Activated CD8-positive, alpha-beta T cell treated with anti-CD3 and anti-CD28 coated beads, Interleukin-2, amount 10 ng/mL, durations not matched to agents 7 days and 5 days (primary cell): ENCODE measurements around the gene MGAT3. TPM values are rescaled to one million over a fixed set of nuclear protein-coding genes. Genes with fewer than 3 reads are reported as not detected.

Source experiments
- ATAC-seq: fragments of 150-1000 bp; cut with Tn5 transposase; one replicate; pipeline ENCODE4 v1.10.0; 2021; ENCODE audit warnings: moderate library complexity
- CTCF ChIA-PET: fragments of 350-600 bp; sonication (Branson Sonifier 250); formaldehyde crosslinking; loops from one replicate; lab custom pipeline; 2021; ENCODE audit warnings: antibody characterized with exemption; lab: Charles Lee
- POLR2A ChIA-PET: fragments of 350-600 bp; sonication (Branson Sonifier 250); formaldehyde crosslinking; loops from one replicate; lab custom pipeline; 2021; ENCODE audit warnings: antibody characterized with exemption; lab: Charles Lee
- DNase-seq: peaks from one replicate; pipeline ENCODE4 v3.0.0-alpha.2; 2020
- H3K27ac Mint-ChIP-seq: one replicate; pipeline ENCODE4 v1.8.0; 2021; ENCODE audit warnings: mild to moderate bottlenecking, mixed read lengths
- H3K27me3 Mint-ChIP-seq: one replicate; pipeline ENCODE4 v1.8.0; 2021; ENCODE audit warnings: low read depth, mixed read lengths
- H3K36me3 Mint-ChIP-seq: one replicate; pipeline ENCODE4 v1.8.0; 2021; ENCODE audit warnings: low read depth, mixed read lengths
- H3K4me1 Mint-ChIP-seq: one replicate; pipeline ENCODE4 v1.8.0; 2021; ENCODE audit warnings: low read depth, mixed read lengths
- H3K4me3 Mint-ChIP-seq: one replicate; pipeline ENCODE4 v1.8.0; 2021; ENCODE audit warnings: mild to moderate bottlenecking, mixed read lengths
- H3K9me3 Mint-ChIP-seq: one replicate; pipeline ENCODE4 v1.8.0; 2022; ENCODE audit warnings: mixed read lengths; ENCODE audit not compliant: insufficient read depth
- total RNA-seq, 2 experiments: library from RNA; stranded (reverse); gene quantifications; one replicate each; pipeline ENCODE4 v1.2.3, GENCODE V29; 2021

Gene MGAT3
- total RNA-seq, 2 experiments from 2014 or later, result 9.1 to 10.0 TPM

GRCh38 chr22:39439170-39439569 lies 17.6 kb upstream of the MGAT3 start:
- ATAC-seq, result no peak

DNA sequence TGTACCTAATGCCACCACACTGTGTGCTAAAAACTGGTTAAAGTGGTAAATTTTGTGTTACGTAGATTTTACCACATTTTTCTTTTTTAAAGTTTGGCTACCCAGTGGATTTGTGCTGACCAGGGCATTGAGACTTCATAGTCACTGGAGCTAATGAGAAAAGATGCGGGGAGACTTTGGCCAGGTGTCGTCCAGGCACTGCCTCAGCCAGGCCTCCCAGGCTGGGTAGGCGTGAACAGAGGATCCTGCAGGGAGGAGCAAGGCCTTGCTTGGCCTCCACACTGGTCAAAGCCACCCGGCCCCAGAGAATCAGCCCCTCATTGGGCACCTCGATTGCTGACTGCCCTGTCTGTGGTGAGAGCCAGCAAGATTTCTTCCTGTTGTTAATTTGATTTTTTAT lies 13.4 kb upstream of the MGAT3 start:
- H3K36me3 Mint-ChIP-seq, result peaks cover 2% of the 10 kb centered on the region
- peaks cover 9% of the 10 kb centered on the region for H3K27me3 Mint-ChIP-seq
- no peak overlapping the region for H3K4me3 Mint-ChIP-seq
- H3K27ac Mint-ChIP-seq, result no peak overlapping the region
- POLR2A ChIA-PET, result interaction anchor here (1.0 kb wide), 1 partner anchor 125 kb away, joined by 3 read pairs; no protein-coding TSS in a partner anchor
- DNase-seq, result no peak
- CTCF ChIA-PET, result no interaction called here
- H3K9me3 Mint-ChIP-seq, result no peaks in the 10 kb centered on the region
- no peak for ATAC-seq
- peaks cover 41% of the 10 kb centered on the region for H3K4me1 Mint-ChIP-seq

More at GRCh38 chr22:39439170-39439569, 17.6 kb upstream of the MGAT3 start:
- CTCF ChIA-PET, result interaction anchor here (1.0 kb wide), 1 partner anchor 51 kb away, joined by 3 read pairs; no protein-coding TSS in a partner anchor
- DNase-seq, result no peak
- no peak overlapping the region for H3K4me3 Mint-ChIP-seq
- H3K36me3 Mint-ChIP-seq, result no peaks in the 10 kb centered on the region
- no peak overlapping the region for H3K27ac Mint-ChIP-seq
- POLR2A ChIA-PET, result no interaction called here
- H3K4me1 Mint-ChIP-seq, result peaks cover 27% of the 10 kb centered on the region
- peaks cover 9% of the 10 kb centered on the region for H3K27me3 Mint-ChIP-seq
- no peaks in the 10 kb centered on the region for H3K9me3 Mint-ChIP-seq

GRCh38 chr22:39444247-39444800 lies 12.5 kb upstream of the MGAT3 start:
- Mint-ChIP-seq H3K36me3 (peaks cover 4% of the 10 kb centered on the region), H3K27ac (peak overlapping the region; percentile 19), H3K4me3 (no peak overlapping the region), H3K9me3 (no peaks in the 10 kb centered on the region), H3K4me1 (peaks cover 41% of the 10 kb centered on the region), H3K27me3 (peaks cover 4% of the 10 kb centered on the region)
- no peak for ATAC-seq
- DNase-seq, result no peak
- ChIA-PET CTCF (no interaction called here), POLR2A (interaction anchor here (0.7 to 1.8 kb wide), 2 partner anchors 8 to 977 kb away, joined by 3 to 5 read pairs; no protein-coding TSS in a partner anchor)

DNA sequence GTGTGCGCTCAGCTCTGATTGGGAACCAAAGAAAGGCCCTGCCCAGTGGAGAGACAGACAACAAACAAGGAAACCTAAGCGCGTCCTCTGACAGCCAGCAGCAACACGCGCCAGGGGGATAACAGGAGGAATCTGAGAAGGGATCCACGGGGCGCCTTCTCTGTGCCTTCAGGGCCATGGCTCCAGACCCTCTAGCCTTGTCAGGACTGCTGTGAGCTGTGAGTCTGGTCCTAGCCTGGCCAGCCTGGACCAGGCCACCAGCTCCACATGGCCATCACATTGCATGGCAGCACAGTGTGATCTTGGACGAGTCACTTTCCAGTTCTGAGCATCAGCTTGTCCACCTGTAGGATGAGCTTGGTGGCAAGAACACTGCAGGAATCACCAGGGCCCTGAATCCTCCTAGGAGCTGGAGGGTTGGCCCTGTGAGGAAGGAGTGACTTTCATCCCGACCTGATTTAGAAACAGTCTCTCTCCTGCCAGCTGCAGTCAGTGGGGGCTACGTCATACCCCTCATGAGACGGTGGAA lies 11.8 kb upstream of the MGAT3 start:
- CTCF ChIA-PET, result interaction anchor here (3.6 kb wide), 1 partner anchor 9 kb away, joined by 17 read pairs; no protein-coding TSS in a partner anchor
- Mint-ChIP-seq H3K27ac (peak overlapping the region; percentile 17), H3K27me3 (peaks cover 3% of the 10 kb centered on the region), H3K9me3 (no peaks in the 10 kb centered on the region), H3K4me1 (peaks cover 46% of the 10 kb centered on the region), H3K4me3 (no peak overlapping the region), H3K36me3 (peaks cover 6% of the 10 kb centered on the region)
- ATAC-seq (no peak), DNase-seq (no peak)
- POLR2A ChIA-PET, result interaction anchor here (0.7 to 1.8 kb wide), 2 partner anchors 8 to 976 kb away, joined by 3 to 5 read pairs; no protein-coding TSS in a partner anchor

DNA sequence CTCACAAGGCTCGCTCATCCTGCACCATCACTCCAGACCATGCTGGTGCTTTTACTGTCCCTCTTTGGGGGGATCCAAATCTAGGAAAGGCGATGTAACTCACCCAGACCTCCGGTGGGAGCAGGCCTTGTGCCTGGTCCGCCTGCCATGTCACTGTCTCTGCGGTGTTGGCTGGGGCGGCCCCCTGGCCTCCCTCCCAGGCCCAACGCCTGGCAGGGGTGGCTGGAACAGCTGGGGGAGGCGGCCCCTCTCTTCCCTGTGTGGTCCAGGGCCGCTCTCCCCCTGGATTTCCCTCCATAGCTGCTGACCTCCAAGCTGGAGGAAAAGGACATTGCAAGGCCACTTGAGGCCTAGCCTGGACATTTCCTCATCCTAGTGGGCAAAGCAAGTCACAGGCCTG lies 11.1 kb upstream of the MGAT3 start:
- Mint-ChIP-seq H3K27ac (no peak overlapping the region), H3K36me3 (peaks cover 8% of the 10 kb centered on the region), H3K27me3 (peaks cover 3% of the 10 kb centered on the region), H3K4me1 (peaks cover 53% of the 10 kb centered on the region), H3K9me3 (no peaks in the 10 kb centered on the region), H3K4me3 (no peak overlapping the region)
- DNase-seq (no peak), ATAC-seq (no peak)
- CTCF ChIA-PET, result interaction anchor here (1.8 to 3.6 kb wide), 2 partner anchors 9 to 46 kb away, joined by 5 to 17 read pairs; partner anchors contain the start of gene TAB1
- POLR2A ChIA-PET, result interaction anchor here (1.8 kb wide), 1 partner anchor 9 kb away, joined by 5 read pairs; no protein-coding TSS in a partner anchor

DNA sequence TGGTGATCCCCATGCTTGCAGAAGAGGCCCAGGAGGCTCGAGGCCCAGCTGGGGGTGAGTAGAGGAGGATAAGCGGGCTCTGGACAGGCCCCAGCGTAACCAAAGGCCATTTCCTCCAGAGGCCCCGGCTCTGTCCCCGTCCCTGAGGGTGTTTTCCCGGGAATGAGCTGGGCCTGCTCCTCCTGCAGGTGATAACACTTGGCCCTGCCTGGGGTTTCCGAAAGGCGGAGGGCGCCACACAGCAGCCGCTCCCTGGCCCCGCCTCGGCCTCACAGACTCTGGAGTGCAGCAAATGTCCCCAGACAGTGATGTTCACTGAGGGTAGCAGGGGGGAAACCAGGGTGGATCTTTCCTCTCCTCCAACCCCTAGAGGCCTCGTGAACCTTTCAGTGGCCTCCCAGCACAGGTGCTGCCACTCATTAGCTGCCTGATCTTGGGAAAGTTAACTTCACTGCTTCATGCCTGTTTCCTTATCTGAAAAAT lies 10.5 kb upstream of the MGAT3 start:
- Mint-ChIP-seq H3K36me3 (peaks cover 8% of the 10 kb centered on the region), H3K27me3 (peaks cover 1% of the 10 kb centered on the region), H3K27ac (peak overlapping the region; percentile 97), H3K4me3 (peak overlapping the region; percentile 80), H3K9me3 (no peaks in the 10 kb centered on the region), H3K4me1 (peaks cover 59% of the 10 kb centered on the region)
- DNase-seq, result no peak
- peak; percentile 28 for ATAC-seq
- POLR2A ChIA-PET, result interaction anchor here (0.9 to 2.2 kb wide), 4 partner anchors 47 to 127 kb away, joined by 3 to 9 read pairs (median 4); partner anchors contain the start of genes ATF4, RPL3 and TAB1
- CTCF ChIA-PET, result interaction anchor here (0.7 to 3.6 kb wide), 4 partner anchors 10 to 83 kb away, joined by 3 to 17 read pairs (median 5); partner anchors contain the start of gene TAB1

- H3K4me1 Mint-ChIP-seq, result peaks cover 67% of the 10 kb centered on the region
- H3K36me3 Mint-ChIP-seq, result peaks cover 10% of the 10 kb centered on the region
- no peaks in the 10 kb centered on the region for H3K27me3 Mint-ChIP-seq
- H3K9me3 Mint-ChIP-seq, result no peaks in the 10 kb centered on the region
- ATAC-seq, result no peak
- peak overlapping the region; percentile 80 for H3K4me3 Mint-ChIP-seq
- DNase-seq, result no peak
- ChIA-PET CTCF (interaction anchor here (0.8 to 3.6 kb wide), 2 partner anchors 12 to 36 kb away, joined by 3 to 17 read pairs; no protein-coding TSS in a partner anchor), POLR2A (interaction anchor here (1.6 to 2.2 kb wide), 2 partner anchors 49 to 129 kb away, joined by 5 to 9 read pairs; partner anchors contain the start of genes RPL3 and TAB1)
- H3K27ac Mint-ChIP-seq, result peak overlapping the region; percentile 97
Observed at GRCh38 chr22:39448205-39449054, 8.4 kb upstream of the MGAT3 start.

DNA sequence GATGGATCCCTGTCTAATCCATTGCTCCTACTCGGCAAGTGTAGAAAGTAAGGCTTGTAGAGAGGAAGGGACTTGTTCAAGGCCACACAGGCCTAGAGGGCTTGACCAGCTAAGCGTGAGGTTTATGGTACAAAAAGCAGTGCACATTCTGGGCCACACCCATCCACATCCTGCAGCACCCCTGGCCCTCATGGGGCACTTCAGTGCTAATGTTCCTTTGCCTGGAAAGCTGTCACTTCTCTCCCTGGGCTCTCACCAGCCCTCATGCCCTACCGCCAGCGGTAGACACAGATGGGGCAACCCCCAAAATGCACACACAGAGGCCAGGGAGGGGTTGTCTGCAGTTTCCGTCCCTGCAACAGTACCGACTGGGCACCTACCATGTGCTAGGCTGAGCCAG lies 7.1 kb upstream of the MGAT3 start:
- Mint-ChIP-seq H3K9me3 (no peaks in the 10 kb centered on the region), H3K27ac (peak overlapping the region; percentile 97), H3K4me1 (peaks cover 70% of the 10 kb centered on the region), H3K36me3 (peaks cover 13% of the 10 kb centered on the region), H3K27me3 (no peaks in the 10 kb centered on the region), H3K4me3 (peak overlapping the region; percentile 25)
- ChIA-PET CTCF (interaction anchor here (0.8 kb wide), 1 partner anchor 37 kb away, joined by 3 read pairs; no protein-coding TSS in a partner anchor), POLR2A (interaction anchor here (0.6 kb wide), 1 partner anchor 37 kb away, joined by 3 read pairs; no protein-coding TSS in a partner anchor)
- DNase-seq (no peak), ATAC-seq (no peak)

GRCh38 chr22:39450258-39450955 lies 6.4 kb upstream of the MGAT3 start:
- peak overlapping the region; percentile 97 for H3K27ac Mint-ChIP-seq
- H3K4me3 Mint-ChIP-seq, result no peak overlapping the region
- ChIA-PET CTCF (no interaction called here), POLR2A (no interaction called here)
- H3K4me1 Mint-ChIP-seq, result peaks cover 67% of the 10 kb centered on the region
- no peaks in the 10 kb centered on the region for H3K9me3 Mint-ChIP-seq
- ATAC-seq, result no peak
- DNase-seq, result no peak
- peaks cover 17% of the 10 kb centered on the region for H3K36me3 Mint-ChIP-seq
- peaks cover 4% of the 10 kb centered on the region for H3K27me3 Mint-ChIP-seq

DNA sequence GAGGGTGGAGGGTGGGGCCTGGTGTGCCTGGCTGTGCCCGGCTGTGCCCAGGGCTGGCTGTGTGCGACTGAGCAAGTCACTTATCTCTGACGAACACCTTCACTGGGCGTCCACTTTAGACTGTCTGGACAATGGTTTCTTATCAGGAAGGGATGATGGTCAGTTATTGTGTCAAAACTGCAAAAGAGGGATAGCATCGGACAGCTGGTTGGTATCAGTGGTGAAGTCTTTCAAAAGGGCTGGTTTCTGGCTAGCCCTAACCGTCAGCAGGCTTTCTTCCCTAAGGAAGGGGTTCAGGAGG lies 4.1 kb upstream of the MGAT3 start:
- H3K27ac Mint-ChIP-seq, result no peak overlapping the region
- DNase-seq, result no peak
- POLR2A ChIA-PET, result interaction anchor here (0.6 to 1.6 kb wide), 4 partner anchors 8 to 474 kb away, joined by 3 to 4 read pairs (median 3); partner anchors contain the start of genes ATF4 and TAB1
- peaks cover 27% of the 10 kb centered on the region for H3K36me3 Mint-ChIP-seq
- peaks cover 63% of the 10 kb centered on the region for H3K4me1 Mint-ChIP-seq
- no peak overlapping the region for H3K4me3 Mint-ChIP-seq
- no peak for ATAC-seq
- peaks cover 16% of the 10 kb centered on the region for H3K27me3 Mint-ChIP-seq
- CTCF ChIA-PET, result no interaction called here
- H3K9me3 Mint-ChIP-seq, result no peaks in the 10 kb centered on the region
